ENCODE measurements around the gene DNAH10.

The DNAH10 gene

GRCh38 chr12:123948796-123949769 is 187.0 kb downstream of the DNAH10 start:
- DNase-seq (ENCODE audit: low read depth), result no peak
- TF ChIP-seq, protein P1, sequence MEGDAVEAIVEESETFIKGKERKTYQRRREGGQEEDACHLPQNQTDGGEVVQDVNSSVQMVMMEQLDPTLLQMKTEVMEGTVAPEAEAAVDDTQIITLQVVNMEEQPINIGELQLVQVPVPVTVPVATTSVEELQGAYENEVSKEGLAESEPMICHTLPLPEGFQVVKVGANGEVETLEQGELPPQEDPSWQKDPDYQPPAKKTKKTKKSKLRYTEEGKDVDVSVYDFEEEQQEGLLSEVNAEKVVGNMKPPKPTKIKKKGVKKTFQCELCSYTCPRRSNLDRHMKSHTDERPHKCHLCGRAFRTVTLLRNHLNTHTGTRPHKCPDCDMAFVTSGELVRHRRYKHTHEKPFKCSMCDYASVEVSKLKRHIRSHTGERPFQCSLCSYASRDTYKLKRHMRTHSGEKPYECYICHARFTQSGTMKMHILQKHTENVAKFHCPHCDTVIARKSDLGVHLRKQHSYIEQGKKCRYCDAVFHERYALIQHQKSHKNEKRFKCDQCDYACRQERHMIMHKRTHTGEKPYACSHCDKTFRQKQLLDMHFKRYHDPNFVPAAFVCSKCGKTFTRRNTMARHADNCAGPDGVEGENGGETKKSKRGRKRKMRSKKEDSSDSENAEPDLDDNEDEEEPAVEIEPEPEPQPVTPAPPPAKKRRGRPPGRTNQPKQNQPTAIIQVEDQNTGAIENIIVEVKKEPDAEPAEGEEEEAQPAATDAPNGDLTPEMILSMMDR (IDR thresholded peaks at IDR 0.05; ENCODE audit: low read depth, low read length, missing control alignments), result no peak
- in situ Hi-C loops (cut with HindIII; ENCODE audit: low sequenced_read_pairs), result no loop called here
- no peak overlapping the region for H3K4me3 ChIP-seq (ENCODE audit: low read depth, low read length)

DNA sequence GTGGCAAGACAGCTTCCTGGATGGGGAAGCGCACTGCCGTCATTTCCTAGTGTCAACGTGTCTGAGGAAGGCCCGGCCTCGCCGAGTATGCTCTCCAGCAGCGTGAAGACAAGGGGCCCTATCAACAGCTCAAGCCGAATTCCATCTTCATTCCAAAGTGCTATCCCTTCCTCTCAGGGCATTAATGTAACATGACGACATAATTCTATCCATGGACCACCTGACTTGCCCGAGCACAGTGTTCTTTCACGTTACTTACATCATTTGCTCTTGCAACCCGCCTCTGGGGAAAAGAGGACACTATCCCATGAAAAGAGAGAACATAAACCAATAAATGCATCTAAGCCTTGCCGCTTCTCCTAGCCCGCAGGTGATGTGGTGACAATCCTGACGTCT is 187.7 kb downstream of the DNAH10 start:
- H3K4me3 ChIP-seq (ENCODE audit: low read depth, low read length), result no peak overlapping the region
- no peak for DNase-seq (ENCODE audit: low read depth)
- in situ Hi-C loops (cut with HindIII; ENCODE audit: low sequenced_read_pairs), result no loop called here
- TF ChIP-seq, protein P1 (IDR thresholded peaks at IDR 0.05; ENCODE audit: low read depth, low read length, missing control alignments), result no peak

DNA sequence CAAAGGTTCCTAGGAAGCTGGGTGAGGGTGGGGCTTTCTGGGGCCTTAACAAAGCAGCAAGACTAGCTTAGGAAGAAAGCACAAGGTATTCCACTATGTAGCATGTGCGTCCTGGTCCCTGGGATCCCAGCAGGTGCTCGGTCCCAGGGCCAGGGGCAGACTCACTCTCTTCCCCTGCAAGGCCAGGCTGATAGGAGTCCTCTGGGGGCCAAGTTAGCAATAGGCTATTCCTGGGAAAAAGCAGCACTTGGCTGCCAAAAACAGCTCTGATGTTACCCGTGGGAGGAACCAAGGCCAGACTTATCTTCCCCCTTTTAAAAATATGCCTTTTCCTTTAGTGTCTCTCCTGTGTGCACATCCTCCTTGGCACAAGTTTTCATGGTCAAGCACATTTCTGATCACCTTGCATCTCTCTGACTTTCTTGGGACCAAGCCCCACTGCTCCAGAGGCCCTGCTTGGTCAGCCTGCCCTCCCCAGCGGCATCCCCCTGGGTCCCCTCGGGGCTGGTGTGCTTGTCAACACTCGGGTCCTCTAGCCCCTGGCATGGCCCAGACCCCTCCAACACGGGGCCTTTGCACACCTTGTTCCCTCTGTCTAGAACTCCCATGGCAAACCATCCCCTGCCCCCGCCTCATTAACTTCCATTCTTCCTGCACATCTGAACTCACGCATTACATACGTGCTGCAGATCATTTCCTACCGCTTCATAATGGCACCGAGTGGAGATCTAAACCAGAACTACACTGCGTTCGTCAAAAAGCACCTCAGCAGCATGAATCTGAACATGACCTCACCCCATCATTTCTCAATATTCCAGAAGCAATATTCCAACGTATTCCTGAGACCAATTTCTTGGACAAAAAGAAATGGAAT is 188.6 kb downstream of the DNAH10 start:
- in situ Hi-C loops (cut with HindIII; ENCODE audit: low sequenced_read_pairs), result no loop called here

DNA sequence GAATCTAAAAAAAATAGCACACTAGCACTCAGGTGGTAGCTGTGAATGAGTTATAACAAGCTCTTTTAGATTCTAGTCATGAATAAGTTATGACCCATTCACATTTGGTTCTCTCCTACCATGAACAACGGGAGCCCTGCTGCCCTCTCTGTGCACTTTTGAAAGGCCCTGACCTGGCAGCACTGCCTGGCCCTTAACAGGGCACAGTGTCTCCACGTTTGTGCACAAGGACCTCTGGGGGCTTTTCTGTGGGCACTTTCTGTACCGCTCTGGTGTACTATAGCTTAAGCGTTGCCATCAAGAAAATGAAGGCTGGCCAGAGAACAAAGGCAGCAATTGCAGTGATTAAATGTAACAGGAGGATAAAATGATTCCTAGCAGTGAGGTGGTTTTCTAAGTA is 189.4 kb downstream of the DNAH10 start:
- TF ChIP-seq, protein P1 (IDR thresholded peaks at IDR 0.05; ENCODE audit: low read depth, low read length, missing control alignments), result no peak
- no peak for DNase-seq (ENCODE audit: low read depth)
- no peak overlapping the region for H3K4me3 ChIP-seq (ENCODE audit: low read depth, low read length)
- in situ Hi-C loops (cut with HindIII; ENCODE audit: low sequenced_read_pairs), result no loop called here

More for the DNA sequence above, 188.6 kb downstream of the DNAH10 start:
- TF ChIP-seq, protein P1 (IDR thresholded peaks at IDR 0.05; ENCODE audit: low read depth, low read length, missing control alignments), result no peak
- H3K4me3 ChIP-seq (ENCODE audit: low read depth, low read length), result no peak overlapping the region
- no peak for DNase-seq (ENCODE audit: low read depth)

- TF ChIP-seq, protein P1 (IDR thresholded peaks at IDR 0.05; ENCODE audit: low read depth, low read length, missing control alignments), result no peak
- in situ Hi-C loops (cut with HindIII; ENCODE audit: low sequenced_read_pairs), result no loop called here
- no peak for DNase-seq (ENCODE audit: low read depth)
- no peak overlapping the region for H3K4me3 ChIP-seq (ENCODE audit: low read depth, low read length)
Measured at GRCh38 chr12:123952037-123952436, 189.9 kb downstream of the DNAH10 start.

DNA sequence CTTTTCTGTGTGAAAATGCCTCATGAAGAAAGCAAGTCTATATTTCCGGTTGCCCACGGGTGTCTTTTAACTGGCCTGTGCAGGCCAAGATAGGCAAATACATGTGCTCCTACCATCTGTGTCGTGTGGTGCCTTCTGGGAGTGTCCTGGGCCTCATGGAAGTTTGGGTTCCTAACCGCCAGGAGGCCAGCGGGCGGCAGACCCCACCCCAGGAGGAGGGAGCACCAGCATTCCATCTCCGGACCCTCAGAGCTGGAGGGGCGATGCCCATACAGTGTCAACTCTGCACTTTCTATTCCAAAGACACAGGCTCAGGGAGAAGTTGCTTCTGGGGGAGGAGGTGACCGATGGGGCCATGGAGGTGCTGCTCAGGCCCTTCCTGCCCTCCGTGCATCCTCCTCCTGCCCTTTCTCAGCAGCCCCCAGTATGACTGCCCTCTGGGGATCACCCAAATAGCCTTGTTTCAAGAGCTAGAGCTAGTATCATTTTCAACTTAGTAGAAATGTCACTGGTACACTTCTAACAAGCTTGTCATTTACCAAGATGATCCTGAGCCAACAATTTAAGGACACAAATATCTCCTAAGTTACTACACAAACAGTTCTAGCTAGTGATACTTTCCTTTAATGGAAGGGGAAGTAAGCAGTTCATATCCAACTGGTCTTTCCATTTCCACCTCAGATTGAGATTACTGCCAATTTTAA is 192.7 kb downstream of the DNAH10 start:
- TF ChIP-seq, protein P1 (IDR thresholded peaks at IDR 0.05; ENCODE audit: low read depth, low read length, missing control alignments), result no peak
- in situ Hi-C loops (cut with HindIII; ENCODE audit: low sequenced_read_pairs), result no loop called here
- H3K4me3 ChIP-seq (ENCODE audit: low read depth, low read length), result no peak overlapping the region
- no peak for DNase-seq (ENCODE audit: low read depth)
